Gastrocnemius medialis (tissue), 4 donors: Measurements from ENCODE around the gene HNRNPA1. TPM values are rescaled to one million over a fixed set of nuclear protein-coding genes. Genes with fewer than 3 reads are reported as not detected.

Experiments used
- ATAC-seq, 2 donors: fragments of 150-250 bp; one replicate each; pipeline ENCODE4 v1.9.1; 2016
- DNase-seq, 2 donors: peaks; one replicate each; pipeline ENCODE4 v3.0.0-alpha.2; 2019
- H3K27ac ChIP-seq, 4 donors: fragments of 200-600 bp; sonication (generic); 1 replicate in 1 of 4; 2 replicates in 3 of 4; pipeline ENCODE4 v1.5.1; 2016 to 2018; ENCODE audit warnings: mild to moderate bottlenecking in 2 of 4, moderate library complexity in 1 of 4
- H3K27me3 ChIP-seq, 3 donors: fragments of 200-600 bp; sonication (generic) in 2 of 3; 1 replicate in 1 of 3; 2 replicates in 2 of 3; pipeline versions ENCODE4 v1.5.1 to v1.6.0; 2016 to 2019; ENCODE audit warnings: mild to moderate bottlenecking in 1 of 3, moderate library complexity in 1 of 3
- H3K36me3 ChIP-seq, 2 donors: fragments of 200-600 bp; sonication (generic) in 1 of 2; one replicate each; pipeline ENCODE4 v1.5.1; 2017 to 2018
- H3K4me1 ChIP-seq, 2 donors: fragments of 200-600 bp; sonication (generic) in 1 of 2; one replicate each; pipeline ENCODE4 v1.5.1; 2016 to 2017; ENCODE audit warnings: mild to moderate bottlenecking in 2 of 2
- H3K4me3 ChIP-seq, 4 donors: fragments of 200-600 bp; sonication (generic) in 3 of 4; 1 replicate in 1 of 4; 2 replicates in 3 of 4; pipeline ENCODE4 v1.5.1; 2016 to 2019; ENCODE audit warnings: mild to moderate bottlenecking in 2 of 4
- H3K9me3 ChIP-seq, 3 donors: fragments of 200-600 bp; sonication (generic) in 2 of 3; 1 replicate in 1 of 3; 2 replicates in 2 of 3; pipeline ENCODE4 v1.5.1; 2016 to 2019
- CTCF ChIP-seq, 5 experiments: fragments of 450-650 bp in 3 of 5; fragments of 200-600 bp in 2 of 5; sonication (generic) in 2 of 5; IDR thresholded peaks in 4 of 5; conservative IDR thresholded peaks in 1 of 5; 1 replicate in 4 of 5; 2 replicates in 1 of 5; pipeline ENCODE4 v1.5.1; 2016 to 2019; ENCODE audit warnings: antibody characterized with exemption in 5 of 5, mild to moderate bottlenecking in 3 of 5, moderate library complexity in 3 of 5
- POLR2A ChIP-seq, 2 donors: fragments of 450-650 bp; IDR thresholded peaks; one replicate each; pipeline ENCODE4 v1.6.1; 2017; ENCODE audit warnings: antibody characterized with exemption in 2 of 2, mild to moderate bottlenecking in 2 of 2, moderate library complexity in 2 of 2
- in situ Hi-C, 4 donors: fragments of 200-750 bp; cut with MboI; loops; one replicate each; pipeline versions ENCODE4 v1.15.0 to v1.8.0; 2017; ENCODE audit warnings: low sequenced_read_pairs in 4 of 4
- intact Hi-C: fragments of 100-400 bp; cut with DNase I; formaldehyde crosslinking; loops from one replicate; pipeline ENCODE4 v1.15.1; 2023; ENCODE audit warnings: low total_unique reads
- total RNA-seq, 4 donors: library from RNA; depleted of rRNA; stranded (reverse); fragments of >200 nt; gene quantifications; one replicate each; pipeline versions ENCODE4 v1.1.0 to v1.2.3, GENCODE V29; 2016

Gene HNRNPA1
- total RNA-seq, 4 donors from 2014 or later = 146 to 412 (median 186) TPM

GRCh38 chr12:54294953-54295566 is 14.5 kb downstream of the HNRNPA1 start:
- in situ Hi-C loops = no loop called here
- ATAC-seq (no peak), DNase-seq (no peak)
- H3K27me3 ChIP-seq = no peaks in the 10 kb centered on the region
- intact Hi-C loops = loop anchor here (1.0 kb wide), 1 partner anchor 29 kb away; no protein-coding TSS in a partner anchor
- TF ChIP-seq POLR2A (IDR thresholded peaks at IDR 0.05) = no peak
- no peak for TF ChIP-seq CTCF (IDR thresholded peaks at IDR 0.05 in 4 of 5, conservative IDR thresholded peaks at IDR 0.05 in 1 of 5)
- H3K27ac ChIP-seq = no peak overlapping the region
- no peaks in the 10 kb centered on the region for H3K36me3 ChIP-seq
- H3K4me3 ChIP-seq = no peak overlapping the region
- H3K9me3 ChIP-seq = no peaks in the 10 kb centered on the region
- peaks cover under 1 to 2% of the 10 kb centered on the region in 2 donors for H3K4me1 ChIP-seq

GRCh38 chr12:54296393-54297099 is 16.0 kb downstream of the HNRNPA1 start:
- Histone ChIP-seq H3K27ac (no peak overlapping the region), H3K36me3 (no peaks in the 10 kb centered on the region), H3K27me3 (no peaks in the 10 kb centered on the region), H3K4me3 (no peak overlapping the region), H3K9me3 (no peaks in the 10 kb centered on the region), H3K4me1 (peaks cover 13 to 14% of the 10 kb centered on the region in 2 donors)
- DNase-seq (no peak), ATAC-seq (no peak)
- in situ Hi-C loops = no loop called here
- TF ChIP-seq POLR2A (IDR thresholded peaks at IDR 0.05) (no peak), CTCF (IDR thresholded peaks at IDR 0.05 in 4 of 5, conservative IDR thresholded peaks at IDR 0.05 in 1 of 5) (no peak)
- intact Hi-C loops = no loop called here

- in situ Hi-C loops (no loop called here), intact Hi-C loops (no loop called here)
- no peak for DNase-seq
- H3K27me3 ChIP-seq = no peaks in the 10 kb centered on the region
- no peaks in the 10 kb centered on the region for H3K36me3 ChIP-seq
- H3K9me3 ChIP-seq = no peaks in the 10 kb centered on the region
- peaks cover 13 to 17% of the 10 kb centered on the region in 2 donors for H3K4me1 ChIP-seq
- TF ChIP-seq POLR2A (IDR thresholded peaks at IDR 0.05) = no peak
- TF ChIP-seq CTCF (IDR thresholded peaks at IDR 0.05 in 4 of 5, conservative IDR thresholded peaks at IDR 0.05 in 1 of 5) = no peak
- no peak overlapping the region for H3K4me3 ChIP-seq
- no peak for ATAC-seq
- H3K27ac ChIP-seq = no peak overlapping the region
Measured at GRCh38 chr12:54298904-54299303, 18.4 kb downstream of the HNRNPA1 start.

- DNase-seq = no peak
- TF ChIP-seq CTCF (IDR thresholded peaks at IDR 0.05 in 4 of 5, conservative IDR thresholded peaks at IDR 0.05 in 1 of 5) (no peak), POLR2A (IDR thresholded peaks at IDR 0.05) (no peak)
- no peak overlapping the region for H3K27ac ChIP-seq
- in situ Hi-C loops = no loop called here
- H3K27me3 ChIP-seq = no peaks in the 10 kb centered on the region
- peak overlapping the region in 1 of 4 donors; percentile 43 for H3K4me3 ChIP-seq
- H3K36me3 ChIP-seq = no peaks in the 10 kb centered on the region
- no peak for ATAC-seq
- peaks cover 17 to 24% of the 10 kb centered on the region in 2 donors for H3K4me1 ChIP-seq
- intact Hi-C loops = no loop called here
- no peaks in the 10 kb centered on the region for H3K9me3 ChIP-seq
Measured at GRCh38 chr12:54299515-54300224, 19.1 kb downstream of the HNRNPA1 start.
